ENCODE results near the gene TUBB4A.
A peak's percentile ranks its signal among the peaks of the same experiment; 100 is the strongest.

The TUBB4A gene

GRCh38 chr19:6472713-6473112 lies 29.4 kb downstream of the TUBB4A start:
- Mint-ChIP-seq H3K4me1 (ENCODE audit: low read depth) (peaks cover 3% of the 10 kb centered on the region), H3K27ac (no peak overlapping the region), H3K36me3 (peaks cover 4% of the 10 kb centered on the region), H3K27me3 (no peaks in the 10 kb centered on the region), H3K9me3 (ENCODE audit: low read depth) (no peaks in the 10 kb centered on the region), H3K4me3 (no peak overlapping the region)

- Mint-ChIP-seq H3K27ac (no peak overlapping the region), H3K4me3 (no peak overlapping the region), H3K36me3 (peaks cover 4% of the 10 kb centered on the region), H3K27me3 (no peaks in the 10 kb centered on the region), H3K9me3 (ENCODE audit: low read depth) (no peaks in the 10 kb centered on the region), H3K4me1 (ENCODE audit: low read depth) (peaks cover 2% of the 10 kb centered on the region)
These were observed 31.0 kb downstream of the TUBB4A start for GRCh38 chr19:6471076-6471475.

GRCh38 chr19:6470173-6470572 lies 31.9 kb downstream of the TUBB4A start:
- Mint-ChIP-seq H3K4me1 (ENCODE audit: low read depth) (no peaks in the 10 kb centered on the region), H3K27ac (no peak overlapping the region), H3K9me3 (ENCODE audit: low read depth) (no peaks in the 10 kb centered on the region), H3K4me3 (no peak overlapping the region), H3K36me3 (peaks cover 4% of the 10 kb centered on the region), H3K27me3 (no peaks in the 10 kb centered on the region)

- H3K27ac Mint-ChIP-seq, result no peak overlapping the region
- no peaks in the 10 kb centered on the region for H3K27me3 Mint-ChIP-seq
- no peaks in the 10 kb centered on the region for H3K9me3 Mint-ChIP-seq (ENCODE audit: low read depth)
- no peak overlapping the region for H3K4me3 Mint-ChIP-seq
- H3K4me1 Mint-ChIP-seq (ENCODE audit: low read depth), result peaks cover 10% of the 10 kb centered on the region
- H3K36me3 Mint-ChIP-seq, result peaks cover 4% of the 10 kb centered on the region
These were observed 34.7 kb downstream of the TUBB4A start for GRCh38 chr19:6467384-6467783.

- Mint-ChIP-seq H3K9me3 (ENCODE audit: low read depth) (no peaks in the 10 kb centered on the region), H3K27ac (peak overlapping the region; percentile 64), H3K27me3 (no peaks in the 10 kb centered on the region), H3K4me3 (no peak overlapping the region), H3K36me3 (peaks cover 4% of the 10 kb centered on the region), H3K4me1 (ENCODE audit: low read depth) (peaks cover 14% of the 10 kb centered on the region)
These were observed 35.4 kb downstream of the TUBB4A start for GRCh38 chr19:6466526-6467248.

- Mint-ChIP-seq H3K9me3 (ENCODE audit: low read depth) (no peaks in the 10 kb centered on the region), H3K27me3 (no peaks in the 10 kb centered on the region), H3K4me1 (ENCODE audit: low read depth) (peaks cover 14% of the 10 kb centered on the region), H3K27ac (no peak overlapping the region), H3K4me3 (no peak overlapping the region), H3K36me3 (peaks cover 4% of the 10 kb centered on the region)
These were observed 36.4 kb downstream of the TUBB4A start for GRCh38 chr19:6465663-6466062.

- Mint-ChIP-seq H3K4me3 (peak overlapping the region; percentile 62), H3K27me3 (no peaks in the 10 kb centered on the region), H3K27ac (no peak overlapping the region), H3K4me1 (ENCODE audit: low read depth) (peaks cover 19% of the 10 kb centered on the region), H3K9me3 (ENCODE audit: low read depth) (no peaks in the 10 kb centered on the region), H3K36me3 (peaks cover 4% of the 10 kb centered on the region)
These were observed 37.1 kb downstream of the TUBB4A start for GRCh38 chr19:6465006-6465405.

GRCh38 chr19:6464070-6464873 lies 37.8 kb downstream of the TUBB4A start, which contains the start of gene CRB3:
Gene CRB3 (plus strand): TSS chr19:6464271. CDS start chr19:6464702, 431 bp downstream.
- H3K4me3 Mint-ChIP-seq, result peak within 1 kb of the TSS; percentile 62
- H3K36me3 Mint-ChIP-seq, result no peaks in the 10 kb centered on the region
- peaks cover 21% of the 10 kb centered on the region for H3K4me1 Mint-ChIP-seq (ENCODE audit: low read depth)
- H3K27me3 Mint-ChIP-seq, result no peaks in the 10 kb centered on the region
- H3K27ac Mint-ChIP-seq, result no peak within 1 kb of the TSS
- no peaks in the 10 kb centered on the region for H3K9me3 Mint-ChIP-seq (ENCODE audit: low read depth)

GRCh38 chr19:6460099-6460884 lies 41.8 kb downstream of the TUBB4A start:
- Mint-ChIP-seq H3K27me3 (no peaks in the 10 kb centered on the region), H3K4me1 (ENCODE audit: low read depth) (peaks cover 27% of the 10 kb centered on the region), H3K4me3 (peak overlapping the region; percentile 96), H3K27ac (peak overlapping the region; percentile 87), H3K9me3 (ENCODE audit: low read depth) (no peaks in the 10 kb centered on the region), H3K36me3 (peaks cover 5% of the 10 kb centered on the region)

GRCh38 chr19:6459262-6460098 lies 42.6 kb downstream of the TUBB4A start, which contains the start of gene SLC25A23:
Gene SLC25A23 (minus strand): TSS chr19:6459792. CDS start chr19:6459628, 164 bp downstream.
- Mint-ChIP-seq H3K9me3 (ENCODE audit: low read depth) (no peaks in the 10 kb centered on the region), H3K27ac (peak within 1 kb of the TSS; percentile 87), H3K36me3 (peaks cover 11% of the 10 kb centered on the region), H3K4me1 (ENCODE audit: low read depth) (peaks cover 22% of the 10 kb centered on the region), H3K4me3 (peak within 1 kb of the TSS; percentile 96), H3K27me3 (no peaks in the 10 kb centered on the region)

- Mint-ChIP-seq H3K4me3 (peak overlapping the region; percentile 91), H3K36me3 (peaks cover 15% of the 10 kb centered on the region), H3K27ac (peak overlapping the region; percentile 86), H3K4me1 (ENCODE audit: low read depth) (peaks cover 19% of the 10 kb centered on the region), H3K27me3 (no peaks in the 10 kb centered on the region), H3K9me3 (ENCODE audit: low read depth) (no peaks in the 10 kb centered on the region)
These were observed 43.3 kb downstream of the TUBB4A start for GRCh38 chr19:6458695-6459261.

- Mint-ChIP-seq H3K27me3 (no peaks in the 10 kb centered on the region), H3K4me1 (ENCODE audit: low read depth) (peaks cover 18% of the 10 kb centered on the region), H3K27ac (peak overlapping the region; percentile 86), H3K36me3 (peaks cover 18% of the 10 kb centered on the region), H3K4me3 (peak overlapping the region; percentile 91), H3K9me3 (ENCODE audit: low read depth) (no peaks in the 10 kb centered on the region)
These were observed 44.0 kb downstream of the TUBB4A start for GRCh38 chr19:6457958-6458694.

- H3K27me3 Mint-ChIP-seq, result no peaks in the 10 kb centered on the region
- no peak overlapping the region for H3K4me3 Mint-ChIP-seq
- H3K36me3 Mint-ChIP-seq, result peaks cover 22% of the 10 kb centered on the region
- H3K9me3 Mint-ChIP-seq (ENCODE audit: low read depth), result no peaks in the 10 kb centered on the region
- peaks cover 13% of the 10 kb centered on the region for H3K4me1 Mint-ChIP-seq (ENCODE audit: low read depth)
- H3K27ac Mint-ChIP-seq, result no peak overlapping the region
These were observed 46.2 kb downstream of the TUBB4A start for GRCh38 chr19:6455924-6456323.

All from activated naive CD8-positive, alpha-beta T cell (primary cell).